Hepatocyte (in vitro differentiated cells): ENCODE results near the gene PDSS2. TPM values are rescaled to one million over a fixed set of nuclear protein-coding genes. Genes with fewer than 3 reads are reported as not detected.

ENCODE experiments used
- DNase-seq: peaks from one replicate; pipeline ENCODE4 v3.0.0-alpha.2; 2016; ENCODE audit warnings: low spot score
- H2AFZ ChIP-seq: fragments of 200-600 bp; sonication (generic); 2 replicates; pipeline ENCODE4 v1.6.0; 2016; ENCODE audit warnings: antibody characterized with exemption, mild to moderate bottlenecking
- H3K27ac ChIP-seq: fragments of 200-600 bp; sonication (generic); 2 replicates; pipeline ENCODE4 v1.5.1; 2016; ENCODE audit warnings: mild to moderate bottlenecking
- H3K27me3 ChIP-seq: fragments of 200-600 bp; sonication (generic); 2 replicates; pipeline ENCODE4 v1.6.1; 2016
- H3K36me3 ChIP-seq: fragments of 200-600 bp; sonication (generic); replicated peaks from 2 replicates; pipeline ENCODE4 v1.5.1; 2016; ENCODE audit warnings: low read depth; ENCODE audit not compliant: insufficient read depth
- H3K4me1 ChIP-seq: fragments of 200-600 bp; sonication (generic); 2 replicates; pipeline ENCODE4 v1.5.1; 2016; ENCODE audit warnings: mild to moderate bottlenecking, moderate library complexity; ENCODE audit not compliant: insufficient read depth
- H3K4me2 ChIP-seq: fragments of 200-600 bp; sonication (generic); 2 replicates; pipeline ENCODE4 v1.6.0; 2016
- H3K4me3 ChIP-seq: fragments of 200-600 bp; sonication (generic); 2 replicates; pipeline ENCODE4 v1.5.1; 2016; ENCODE audit warnings: mild to moderate bottlenecking
- H3K79me2 ChIP-seq: fragments of 200-600 bp; sonication (generic); 2 replicates; pipeline ENCODE4 v1.6.0; 2017; ENCODE audit warnings: mild to moderate bottlenecking
- H3K9me2 ChIP-seq: fragments of 200-600 bp; sonication (generic); replicated peaks from 2 replicates; pipeline ENCODE4 v1.6.0; 2017; ENCODE audit warnings: mild to moderate bottlenecking; ENCODE audit not compliant: insufficient read depth
- H3K9me3 ChIP-seq: fragments of 200-600 bp; sonication (generic); 2 replicates; pipeline ENCODE4 v1.5.1; 2016; ENCODE audit warnings: low read depth, mild to moderate bottlenecking
- H4K20me1 ChIP-seq: fragments of 200-600 bp; sonication (generic); 2 replicates; pipeline ENCODE4 v1.6.0; 2016; ENCODE audit warnings: mild to moderate bottlenecking; ENCODE audit not compliant: insufficient read depth, poor library complexity, severe bottlenecking
- EZH2 ChIP-seq: fragments of 200-600 bp; sonication (generic); IDR thresholded peaks from 2 replicates; pipeline ENCODE4 v1.6.1; 2016; ENCODE audit warnings: antibody characterized with exemption, mild to moderate bottlenecking, borderline replicate concordance
- EZH2phosphoT487 ChIP-seq: fragments of 200-600 bp; sonication (generic); IDR thresholded peaks from one replicate; pipeline ENCODE4 v1.6.1; 2018; ENCODE audit warnings: antibody characterized with exemption, mild to moderate bottlenecking, low read depth, moderate library complexity; ENCODE audit not compliant: unreplicated experiment, severe bottlenecking
- WGBS: methylation state at CpG from one replicate; pipeline ENCODE4 v1.1.6; 2016; ENCODE audit warnings: low lambda C conversion rate; ENCODE audit errors: missing lambda C conversion rate; 5-methylcytosine and 5-hydroxymethylcytosine counted together
- polyA plus RNA-seq: library from polyadenylated mRNA; unstranded; fragments of >200 nt; fragmentation: Nextera tagmentation; extraction: Ambion mirVana; gene quantifications from 2 replicates; pipeline ENCODE4 v1.2.1, GENCODE V29; 2016
- total RNA-seq: library from RNA; depleted of rRNA; stranded (reverse); fragments of >200 nt; gene quantifications from 2 replicates; pipeline ENCODE4 v1.2.3, GENCODE V29; 2014
- TF ChIP-seq, protein P1 (sequence below): fragments of 200-600 bp; sonication (generic); IDR thresholded peaks from 2 replicates; pipeline ENCODE4 v1.5.1; 2016; ENCODE audit warnings: antibody characterized with exemption, mild to moderate bottlenecking; ENCODE audit not compliant: poor library complexity

PDSS2 gene, protein sequence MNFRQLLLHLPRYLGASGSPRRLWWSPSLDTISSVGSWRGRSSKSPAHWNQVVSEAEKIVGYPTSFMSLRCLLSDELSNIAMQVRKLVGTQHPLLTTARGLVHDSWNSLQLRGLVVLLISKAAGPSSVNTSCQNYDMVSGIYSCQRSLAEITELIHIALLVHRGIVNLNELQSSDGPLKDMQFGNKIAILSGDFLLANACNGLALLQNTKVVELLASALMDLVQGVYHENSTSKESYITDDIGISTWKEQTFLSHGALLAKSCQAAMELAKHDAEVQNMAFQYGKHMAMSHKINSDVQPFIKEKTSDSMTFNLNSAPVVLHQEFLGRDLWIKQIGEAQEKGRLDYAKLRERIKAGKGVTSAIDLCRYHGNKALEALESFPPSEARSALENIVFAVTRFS
- total RNA-seq (18.2 and 19.0 TPM in 2 replicates), polyA plus RNA-seq (11.0 and 15.3 TPM in 2 replicates)

DNA sequence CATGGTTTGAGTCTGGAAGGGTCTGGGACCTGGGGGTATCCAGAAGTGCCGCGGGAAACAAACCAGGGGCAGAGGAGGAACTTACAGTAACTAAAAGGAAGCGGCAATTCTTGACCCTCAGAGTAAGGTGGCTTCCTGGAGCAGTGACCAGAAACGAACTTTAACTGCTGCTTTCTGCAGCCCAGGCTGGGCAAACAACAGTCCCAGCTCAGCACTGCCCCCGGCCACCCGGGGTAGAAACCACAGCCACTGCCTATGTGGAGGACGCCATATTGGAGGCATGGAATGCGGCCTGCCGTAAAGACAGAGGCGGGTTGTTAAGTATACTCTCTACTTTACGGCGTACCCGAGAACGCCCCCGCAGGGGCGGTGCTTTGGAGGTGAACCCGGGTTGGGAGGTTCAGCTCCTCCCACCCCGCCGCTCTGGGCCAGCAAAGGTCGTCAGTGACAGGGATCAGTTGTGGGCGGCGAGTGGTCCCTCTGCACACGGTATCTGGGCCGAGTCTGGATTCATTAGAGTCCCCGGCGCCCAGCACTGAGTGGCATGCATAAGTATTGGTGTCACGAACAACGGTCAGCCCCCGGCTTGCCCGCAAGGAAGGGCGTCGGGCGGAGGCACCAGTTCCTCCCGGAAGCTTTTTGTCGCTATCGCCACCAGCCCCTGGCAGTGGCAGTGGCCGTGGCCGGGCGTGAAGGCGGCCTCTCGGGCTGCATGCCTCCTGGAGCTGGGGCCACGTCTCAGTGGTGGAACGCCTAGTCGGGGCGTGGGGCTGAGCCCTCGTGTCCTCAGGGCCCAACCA is at the start of gene PDSS2:
Gene PDSS2 (minus strand): TSS at position 282 of the 800 bp plus-strand sequence. CDS start 279 bp downstream, at position 3.
- Histone ChIP-seq H3K9me3 (no peaks in the 10 kb centered on the region), H3K4me3 (peak within 1 kb of the TSS; percentile 62), H2AFZ (peak within 1 kb of the TSS; percentile 91), H3K4me2 (peak within 1 kb of the TSS; percentile 83), H3K79me2 (peaks cover 36% of the 10 kb centered on the region), H3K36me3 (no peaks in the 10 kb centered on the region), H3K27me3 (no peaks in the 10 kb centered on the region), H3K9me2 (no peaks in the 10 kb centered on the region), H3K27ac (peak within 1 kb of the TSS; percentile 83), H4K20me1 (no peaks in the 10 kb centered on the region), H3K4me1 (no peaks in the 10 kb centered on the region)
- WGBS: 2% methylated on average over 45 of the region's 46 CpGs
- peak; percentile 99 for DNase-seq
- TF ChIP-seq, protein P1, sequence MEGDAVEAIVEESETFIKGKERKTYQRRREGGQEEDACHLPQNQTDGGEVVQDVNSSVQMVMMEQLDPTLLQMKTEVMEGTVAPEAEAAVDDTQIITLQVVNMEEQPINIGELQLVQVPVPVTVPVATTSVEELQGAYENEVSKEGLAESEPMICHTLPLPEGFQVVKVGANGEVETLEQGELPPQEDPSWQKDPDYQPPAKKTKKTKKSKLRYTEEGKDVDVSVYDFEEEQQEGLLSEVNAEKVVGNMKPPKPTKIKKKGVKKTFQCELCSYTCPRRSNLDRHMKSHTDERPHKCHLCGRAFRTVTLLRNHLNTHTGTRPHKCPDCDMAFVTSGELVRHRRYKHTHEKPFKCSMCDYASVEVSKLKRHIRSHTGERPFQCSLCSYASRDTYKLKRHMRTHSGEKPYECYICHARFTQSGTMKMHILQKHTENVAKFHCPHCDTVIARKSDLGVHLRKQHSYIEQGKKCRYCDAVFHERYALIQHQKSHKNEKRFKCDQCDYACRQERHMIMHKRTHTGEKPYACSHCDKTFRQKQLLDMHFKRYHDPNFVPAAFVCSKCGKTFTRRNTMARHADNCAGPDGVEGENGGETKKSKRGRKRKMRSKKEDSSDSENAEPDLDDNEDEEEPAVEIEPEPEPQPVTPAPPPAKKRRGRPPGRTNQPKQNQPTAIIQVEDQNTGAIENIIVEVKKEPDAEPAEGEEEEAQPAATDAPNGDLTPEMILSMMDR: peak; percentile 73
- no peak for TF ChIP-seq EZH2phosphoT487
- no peak for TF ChIP-seq EZH2

DNA sequence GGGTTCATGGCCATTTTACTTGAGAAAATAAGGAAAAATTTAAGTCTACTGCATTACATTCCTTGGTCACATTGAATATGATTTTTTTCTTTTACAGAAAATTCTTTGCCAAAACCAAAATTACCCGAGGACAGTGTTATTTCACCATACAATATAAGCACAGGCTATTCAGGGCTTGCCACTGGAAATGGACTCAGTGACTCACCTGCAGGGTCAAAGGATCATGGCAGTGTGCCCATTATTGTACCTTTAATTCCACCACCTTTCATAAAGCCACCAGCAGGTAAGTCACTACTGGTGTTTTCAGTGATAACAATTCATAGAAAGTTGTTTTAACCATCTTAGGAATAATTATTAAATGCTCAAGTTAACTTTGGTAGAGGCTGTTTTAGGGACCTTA is 46.8 kb upstream of the PDSS2 start:
- no peaks in the 10 kb centered on the region for H3K27me3 ChIP-seq
- H3K4me1 ChIP-seq: no peaks in the 10 kb centered on the region

DNA sequence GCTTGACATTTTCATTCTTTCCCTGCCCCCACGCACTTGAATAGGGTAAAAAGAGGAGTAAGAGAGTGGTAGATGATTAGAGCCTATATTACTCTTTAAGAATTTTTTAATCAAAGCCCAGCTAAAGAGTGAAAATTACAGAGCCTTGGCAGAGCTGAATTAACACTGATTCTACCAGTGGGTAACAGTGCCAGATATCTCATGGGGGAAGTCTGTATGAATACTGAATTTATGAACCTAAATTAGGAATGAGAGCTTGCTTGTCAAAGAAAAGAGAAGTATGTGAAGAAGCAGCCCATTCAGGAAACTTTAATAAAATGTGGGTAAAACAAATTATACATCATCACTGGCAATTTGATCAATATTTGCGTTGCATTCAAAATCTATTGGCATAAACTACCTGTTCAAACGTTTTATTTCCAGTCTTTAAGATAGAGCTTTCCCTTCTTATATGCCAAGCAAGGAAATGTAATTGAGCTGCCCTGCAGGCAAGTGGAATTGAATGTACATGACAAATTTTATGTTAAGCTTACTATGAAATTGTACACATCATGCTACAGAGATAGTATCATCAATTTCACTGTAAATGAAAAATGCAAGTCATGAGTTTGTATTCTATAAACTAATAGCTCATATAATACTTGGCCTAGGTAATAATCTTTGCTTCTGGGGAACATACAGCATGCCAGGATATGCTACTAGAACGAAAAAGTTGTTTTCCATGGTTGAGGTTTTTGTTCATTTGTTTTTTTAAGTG is 45.1 kb upstream of the PDSS2 start:
- H3K9me2 ChIP-seq: no peaks in the 10 kb centered on the region
- no peaks in the 10 kb centered on the region for H3K9me3 ChIP-seq
- no peak overlapping the region for H3K4me3 ChIP-seq
- H4K20me1 ChIP-seq: no peaks in the 10 kb centered on the region
- no peaks in the 10 kb centered on the region for H3K4me1 ChIP-seq
- H3K79me2 ChIP-seq: peaks cover 3% of the 10 kb centered on the region
- no peaks in the 10 kb centered on the region for H3K27me3 ChIP-seq
- H3K4me2 ChIP-seq: no peak overlapping the region
- WGBS: 85% methylated on average over 4 of the region's 4 CpGs
- DNase-seq: no peak
- no peak overlapping the region for H3K27ac ChIP-seq
- no peaks in the 10 kb centered on the region for H3K36me3 ChIP-seq
- H2AFZ ChIP-seq: no peak overlapping the region
- TF ChIP-seq, protein P1: no peak
- TF ChIP-seq EZH2 (no peak), EZH2phosphoT487 (no peak)

More for the DNA sequence above, 46.8 kb upstream of the PDSS2 start:
- Histone ChIP-seq H2AFZ (no peak overlapping the region), H3K27ac (no peak overlapping the region), H3K9me3 (no peaks in the 10 kb centered on the region), H3K79me2 (peaks cover under 1% of the 10 kb centered on the region), H3K9me2 (no peaks in the 10 kb centered on the region), H3K36me3 (no peaks in the 10 kb centered on the region), H3K4me2 (no peak overlapping the region), H3K4me3 (no peak overlapping the region), H4K20me1 (no peaks in the 10 kb centered on the region)
- DNase-seq: no peak
- TF ChIP-seq EZH2 (no peak), EZH2phosphoT487 (no peak)
- TF ChIP-seq, protein P1: no peak
- WGBS: 100% methylated on average over 1 of the region's 1 CpG
